ENCODE data around the gene SLC6A13.

DNA sequence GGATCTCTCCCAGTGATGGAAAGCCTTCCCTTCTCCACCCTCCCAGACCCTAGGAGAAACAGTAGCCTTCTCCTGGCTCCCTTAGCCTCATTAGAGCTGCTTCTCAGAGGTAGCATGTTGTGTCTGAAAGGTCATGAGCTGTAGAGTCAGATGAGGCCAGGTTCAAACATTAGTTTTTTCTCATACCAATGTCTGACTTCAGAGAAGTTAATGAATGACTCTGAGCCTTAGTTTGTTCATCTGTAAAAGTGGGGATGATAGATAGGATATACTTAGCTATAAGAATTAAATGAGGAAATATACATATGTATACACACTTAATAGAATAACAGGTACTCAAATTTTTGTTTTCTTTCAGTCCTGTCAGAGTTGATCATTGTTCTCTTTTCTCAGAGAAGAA lies 523 bp downstream of the SLC6A13 start:
- TF ChIP-seq, protein P1, sequence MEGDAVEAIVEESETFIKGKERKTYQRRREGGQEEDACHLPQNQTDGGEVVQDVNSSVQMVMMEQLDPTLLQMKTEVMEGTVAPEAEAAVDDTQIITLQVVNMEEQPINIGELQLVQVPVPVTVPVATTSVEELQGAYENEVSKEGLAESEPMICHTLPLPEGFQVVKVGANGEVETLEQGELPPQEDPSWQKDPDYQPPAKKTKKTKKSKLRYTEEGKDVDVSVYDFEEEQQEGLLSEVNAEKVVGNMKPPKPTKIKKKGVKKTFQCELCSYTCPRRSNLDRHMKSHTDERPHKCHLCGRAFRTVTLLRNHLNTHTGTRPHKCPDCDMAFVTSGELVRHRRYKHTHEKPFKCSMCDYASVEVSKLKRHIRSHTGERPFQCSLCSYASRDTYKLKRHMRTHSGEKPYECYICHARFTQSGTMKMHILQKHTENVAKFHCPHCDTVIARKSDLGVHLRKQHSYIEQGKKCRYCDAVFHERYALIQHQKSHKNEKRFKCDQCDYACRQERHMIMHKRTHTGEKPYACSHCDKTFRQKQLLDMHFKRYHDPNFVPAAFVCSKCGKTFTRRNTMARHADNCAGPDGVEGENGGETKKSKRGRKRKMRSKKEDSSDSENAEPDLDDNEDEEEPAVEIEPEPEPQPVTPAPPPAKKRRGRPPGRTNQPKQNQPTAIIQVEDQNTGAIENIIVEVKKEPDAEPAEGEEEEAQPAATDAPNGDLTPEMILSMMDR (IDR thresholded peaks at IDR 0.05): no peak
- TF ChIP-seq, protein P2, sequence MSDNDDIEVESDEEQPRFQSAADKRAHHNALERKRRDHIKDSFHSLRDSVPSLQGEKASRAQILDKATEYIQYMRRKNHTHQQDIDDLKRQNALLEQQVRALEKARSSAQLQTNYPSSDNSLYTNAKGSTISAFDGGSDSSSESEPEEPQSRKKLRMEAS (CRISPR knock-in tag; IDR thresholded peaks at IDR 0.05): no peak
- TF ChIP-seq, protein P3, sequence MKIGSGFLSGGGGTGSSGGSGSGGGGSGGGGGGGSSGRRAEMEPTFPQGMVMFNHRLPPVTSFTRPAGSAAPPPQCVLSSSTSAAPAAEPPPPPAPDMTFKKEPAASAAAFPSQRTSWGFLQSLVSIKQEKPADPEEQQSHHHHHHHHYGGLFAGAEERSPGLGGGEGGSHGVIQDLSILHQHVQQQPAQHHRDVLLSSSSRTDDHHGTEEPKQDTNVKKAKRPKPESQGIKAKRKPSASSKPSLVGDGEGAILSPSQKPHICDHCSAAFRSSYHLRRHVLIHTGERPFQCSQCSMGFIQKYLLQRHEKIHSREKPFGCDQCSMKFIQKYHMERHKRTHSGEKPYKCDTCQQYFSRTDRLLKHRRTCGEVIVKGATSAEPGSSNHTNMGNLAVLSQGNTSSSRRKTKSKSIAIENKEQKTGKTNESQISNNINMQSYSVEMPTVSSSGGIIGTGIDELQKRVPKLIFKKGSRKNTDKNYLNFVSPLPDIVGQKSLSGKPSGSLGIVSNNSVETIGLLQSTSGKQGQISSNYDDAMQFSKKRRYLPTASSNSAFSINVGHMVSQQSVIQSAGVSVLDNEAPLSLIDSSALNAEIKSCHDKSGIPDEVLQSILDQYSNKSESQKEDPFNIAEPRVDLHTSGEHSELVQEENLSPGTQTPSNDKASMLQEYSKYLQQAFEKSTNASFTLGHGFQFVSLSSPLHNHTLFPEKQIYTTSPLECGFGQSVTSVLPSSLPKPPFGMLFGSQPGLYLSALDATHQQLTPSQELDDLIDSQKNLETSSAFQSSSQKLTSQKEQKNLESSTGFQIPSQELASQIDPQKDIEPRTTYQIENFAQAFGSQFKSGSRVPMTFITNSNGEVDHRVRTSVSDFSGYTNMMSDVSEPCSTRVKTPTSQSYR (CRISPR knock-in tag; IDR thresholded peaks at IDR 0.05): no peak
- TF ChIP-seq, protein P4, sequence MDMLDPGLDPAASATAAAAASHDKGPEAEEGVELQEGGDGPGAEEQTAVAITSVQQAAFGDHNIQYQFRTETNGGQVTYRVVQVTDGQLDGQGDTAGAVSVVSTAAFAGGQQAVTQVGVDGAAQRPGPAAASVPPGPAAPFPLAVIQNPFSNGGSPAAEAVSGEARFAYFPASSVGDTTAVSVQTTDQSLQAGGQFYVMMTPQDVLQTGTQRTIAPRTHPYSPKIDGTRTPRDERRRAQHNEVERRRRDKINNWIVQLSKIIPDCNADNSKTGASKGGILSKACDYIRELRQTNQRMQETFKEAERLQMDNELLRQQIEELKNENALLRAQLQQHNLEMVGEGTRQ (CRISPR knock-in tag; IDR thresholded peaks at IDR 0.05): no peak
- TF ChIP-seq FOXJ3 (CRISPR knock-in tag; IDR thresholded peaks at IDR 0.05; ENCODE audit: borderline replicate concordance) (no peak), USF1 (CRISPR knock-in tag; IDR thresholded peaks at IDR 0.05) (no peak), NFE2L1 (CRISPR knock-in tag; IDR thresholded peaks at IDR 0.05) (no peak), ETV6 (CRISPR knock-in tag; IDR thresholded peaks at IDR 0.05) (no peak), MXD4 (CRISPR knock-in tag; IDR thresholded peaks at IDR 0.05; ENCODE audit: borderline replicate concordance) (no peak), GABPB1 (CRISPR knock-in tag; IDR thresholded peaks at IDR 0.05) (no peak), PREB (CRISPR knock-in tag; IDR thresholded peaks at IDR 0.05; ENCODE audit: borderline replicate concordance) (no peak), ESRRA (CRISPR knock-in tag; IDR thresholded peaks at IDR 0.05; ENCODE audit: borderline replicate concordance) (no peak), E2F4 (CRISPR knock-in tag; IDR thresholded peaks at IDR 0.05; ENCODE audit: borderline replicate concordance, low read depth) (no peak)
- TF ChIP-seq, protein P5, sequence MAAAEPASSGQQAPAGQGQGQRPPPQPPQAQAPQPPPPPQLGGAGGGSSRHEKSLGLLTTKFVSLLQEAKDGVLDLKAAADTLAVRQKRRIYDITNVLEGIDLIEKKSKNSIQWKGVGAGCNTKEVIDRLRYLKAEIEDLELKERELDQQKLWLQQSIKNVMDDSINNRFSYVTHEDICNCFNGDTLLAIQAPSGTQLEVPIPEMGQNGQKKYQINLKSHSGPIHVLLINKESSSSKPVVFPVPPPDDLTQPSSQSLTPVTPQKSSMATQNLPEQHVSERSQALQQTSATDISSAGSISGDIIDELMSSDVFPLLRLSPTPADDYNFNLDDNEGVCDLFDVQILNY (CRISPR knock-in tag; IDR thresholded peaks at IDR 0.05): no peak

Data from WTC11 (cell line).